B cell (primary cell): ENCODE data around the gene SUMF2. TPM values are rescaled to one million over a fixed set of nuclear protein-coding genes. Genes with fewer than 3 reads are reported as not detected.
"Not testable (repeated sequence)": the region's sequence is repeated elsewhere in the genome, so short reads cannot be mapped to it uniquely, and the experiment has no call there.

ENCODE experiments used
- ATAC-seq: fragments of 200-7000 bp; cut with Tn5 transposase; one replicate; pipeline ENCODE4 v1.10.0; 2021; ENCODE audit warnings: low read depth, mild to moderate bottlenecking, moderate number of reproducible peaks, moderate library complexity
- CTCF ChIA-PET: fragments of 350-600 bp; sonication (Branson Sonifier 250); formaldehyde crosslinking; loops from one replicate; lab custom pipeline; 2021; ENCODE audit warnings: antibody characterized with exemption, inconsistent platforms; lab: Charles Lee
- POLR2A ChIA-PET: fragments of 350-600 bp; sonication (Branson Sonifier 250); formaldehyde crosslinking; loops from one replicate; lab custom pipeline; 2021; ENCODE audit warnings: antibody characterized with exemption; lab: Charles Lee
- DNase-seq: peaks from one replicate; pipeline ENCODE4 v3.0.0; 2013
- H2AFZ ChIP-seq: 2 replicates; pipeline ENCODE4 v1.6.1; 2012; ENCODE audit warnings: mild to moderate bottlenecking, low read depth, low read length; ENCODE audit not compliant: insufficient read depth, poor library complexity, severe bottlenecking
- H3K27ac ChIP-seq, 2 donors: 1 replicate in 1 of 2; 2 replicates in 1 of 2; pipeline ENCODE4 v1.5.1; 2012 to 2013; ENCODE audit warnings: low read length in 2 of 2, mild to moderate bottlenecking in 2 of 2, moderate library complexity in 1 of 2
- H3K27me3 ChIP-seq, 4 experiments: fragments of 200-600 bp in 1 of 4; sonication (generic) in 1 of 4; replicated peaks in 1 of 4; 1 replicate in 2 of 4; 2 replicates in 2 of 4; pipeline versions ENCODE4 v1.6.1 to v1.7.0; 2013 to 2016; ENCODE audit warnings: low read length in 3 of 4, mild to moderate bottlenecking in 2 of 4, mixed read lengths in 1 of 4, moderate library complexity in 1 of 4; ENCODE audit not compliant: insufficient read depth in 4 of 4, control insufficient read depth in 3 of 4; ENCODE audit errors: control extremely low read depth in 1 of 4
- H3K36me3 ChIP-seq, 2 experiments: replicated peaks in 1 of 2; 1 replicate in 1 of 2; 2 replicates in 1 of 2; pipeline versions ENCODE4 v1.6.1 to v1.7.1; 2013; ENCODE audit warnings: low read length in 1 of 2; ENCODE audit not compliant: insufficient read depth in 2 of 2, control insufficient read depth in 1 of 2; ENCODE audit errors: control extremely low read depth in 1 of 2, extremely low read depth in 1 of 2
- H3K4me1 ChIP-seq, 2 donors: fragments of 200-600 bp in 1 of 2; sonication (generic) in 1 of 2; 1 replicate in 1 of 2; 2 replicates in 1 of 2; pipeline versions ENCODE4 v1.5.1 to v1.6.1; 2013 to 2017; ENCODE audit warnings: low read length in 2 of 2; ENCODE audit not compliant: control insufficient read depth in 2 of 2, insufficient read depth in 2 of 2
- H3K4me2 ChIP-seq: replicated peaks from 2 replicates; pipeline ENCODE3; 2012; ENCODE audit warnings: mild to moderate bottlenecking, low read depth, low read length; ENCODE audit not compliant: poor library complexity, severe bottlenecking
- H3K4me3 ChIP-seq, 5 experiments: fragments of 200-600 bp in 1 of 5; sonication (generic) in 1 of 5; 1 replicate in 3 of 5; 2 replicates in 2 of 5; pipeline versions ENCODE4 v1.5.1 to v1.7.0; 2011 to 2016; ENCODE audit warnings: low read length in 4 of 5, mild to moderate bottlenecking in 4 of 5, low read depth in 2 of 5, control low read depth in 1 of 5, moderate library complexity in 1 of 5; ENCODE audit not compliant: insufficient read depth in 1 of 5; ENCODE audit errors: control extremely low read depth in 1 of 5, extremely low read depth in 1 of 5
- H3K79me2 ChIP-seq: fragments of 200-600 bp; sonication (generic); one replicate; pipeline ENCODE4 v1.6.0; 2016; ENCODE audit warnings: low read length; ENCODE audit not compliant: control insufficient read depth, insufficient read depth
- H3K9ac ChIP-seq: fragments of 200-600 bp; sonication (generic); 2 replicates; pipeline ENCODE4 v1.6.1; 2017; ENCODE audit warnings: mild to moderate bottlenecking, low read length, moderate library complexity
- H3K9me3 ChIP-seq, 3 donors: one replicate each; pipeline versions ENCODE4 v1.6.1 to v1.7.1; 2013; ENCODE audit warnings: low read length in 2 of 3; ENCODE audit not compliant: control insufficient read depth in 2 of 3, insufficient read depth in 1 of 3; ENCODE audit errors: control extremely low read depth in 1 of 3
- H4K20me1 ChIP-seq: 2 replicates; pipeline ENCODE4 v1.6.0; 2012; ENCODE audit warnings: mild to moderate bottlenecking, low read length; ENCODE audit not compliant: insufficient read depth, control insufficient read depth, poor library complexity, severe bottlenecking
- H3K27ac Mint-ChIP-seq: one replicate; pipeline ENCODE4 v1.8.0; 2021; ENCODE audit warnings: mixed read lengths
- H3K27me3 Mint-ChIP-seq: one replicate; pipeline ENCODE4 v1.8.0; 2021; ENCODE audit warnings: mixed read lengths
- H3K4me1 Mint-ChIP-seq: one replicate; pipeline ENCODE4 v1.8.0; 2021; ENCODE audit warnings: mixed read lengths
- H3K4me3 Mint-ChIP-seq: one replicate; pipeline ENCODE4 v1.8.0; 2021; ENCODE audit warnings: mixed read lengths
- H3K9me3 Mint-ChIP-seq: one replicate; pipeline ENCODE4 v1.8.0; 2022; ENCODE audit warnings: mixed read lengths; ENCODE audit not compliant: insufficient read depth
- CTCF ChIP-seq: fragments of 200-600 bp; IDR thresholded peaks from one replicate; pipeline ENCODE4 v1.8.0; 2022; ENCODE audit warnings: antibody characterized with exemption, mild to moderate bottlenecking
- EZH2 ChIP-seq: IDR thresholded peaks from 2 replicates; pipeline ENCODE4 v1.6.1; 2012; ENCODE audit warnings: borderline replicate concordance, low read depth, mild to moderate bottlenecking, moderate library complexity, low read length; ENCODE audit not compliant: insufficient read depth, poor library complexity, severe bottlenecking
- WGBS: methylation state at CpG from one replicate; pipeline ENCODE4 v1.1.5; 2013; ENCODE audit warnings: missing lambda C conversion rate; ENCODE audit not compliant: insufficient coverage; 5-methylcytosine and 5-hydroxymethylcytosine counted together
- intact Hi-C: fragments of 100-400 bp; cut with micrococcal nuclease; formaldehyde crosslinking; loops from one replicate; pipeline ENCODE4 v1.10.0; 2022
- polyA plus RNA-seq: library from polyadenylated mRNA; depleted of rRNA; stranded (reverse); fragments of >200 nt; gene quantifications from 2 replicates; pipeline ENCODE4 v1.2.3, GENCODE V29; 2012
- total RNA-seq, 2 donors: library from RNA; stranded (reverse); fragments of 120-200 nt in 1 of 2; gene quantifications; 1 replicate in 1 of 2; 2 replicates in 1 of 2; pipeline versions ENCODE4 v1.2.3 to v1.2.4, GENCODE V29; 2013 to 2022

SUMF2 gene
- total and polyA plus RNA-seq, 2 donors (not counting 1 experiment from before 2014, with no cell fraction given): 101 to 115 TPM

GRCh38 chr7:56087445-56087844 is 23.4 kb downstream of the SUMF2 start:
- no peaks in the 10 kb centered on the region for H4K20me1 ChIP-seq
- WGBS: 98% methylated on average over 15 of the region's 16 CpGs
- Mint-ChIP-seq H3K4me1 (no peaks in the 10 kb centered on the region), H3K27ac (no peak overlapping the region), H3K4me3 (no peak overlapping the region), H3K27me3 (no peaks in the 10 kb centered on the region), H3K9me3 (no peaks in the 10 kb centered on the region)
- no peaks in the 10 kb centered on the region for H3K27me3 ChIP-seq
- H3K9ac ChIP-seq: no peak overlapping the region
- ATAC-seq (no peak), DNase-seq (no peak)
- no peaks in the 10 kb centered on the region for H3K9me3 ChIP-seq
- H3K27ac ChIP-seq: no peak overlapping the region
- POLR2A ChIA-PET: no interaction called here
- no peaks in the 10 kb centered on the region for H3K79me2 ChIP-seq
- CTCF ChIA-PET: no interaction called here
- no peak overlapping the region for H3K4me3 ChIP-seq
- peaks cover 0 to 2% of the 10 kb centered on the region in 2 experiments for H3K36me3 ChIP-seq
- H3K4me1 ChIP-seq: no peaks in the 10 kb centered on the region
- H2AFZ ChIP-seq: no peak overlapping the region
- no peak overlapping the region for H3K4me2 ChIP-seq
- TF ChIP-seq EZH2 (no peak), CTCF (no peak)
- intact Hi-C loops: no loop called here

GRCh38 chr7:56091591-56091990 is 27.5 kb downstream of the SUMF2 start:
- ATAC-seq (no peak), DNase-seq (no peak)
- Histone ChIP-seq H3K27ac (no peak overlapping the region), H3K79me2 (no peaks in the 10 kb centered on the region), H3K4me2 (no peak overlapping the region), H2AFZ (no peak overlapping the region), H3K27me3 (no peaks in the 10 kb centered on the region), H3K4me3 (no peak overlapping the region), H3K9ac (no peak overlapping the region), H3K9me3 (no peaks in the 10 kb centered on the region), H3K4me1 (no peaks in the 10 kb centered on the region), H4K20me1 (no peaks in the 10 kb centered on the region), H3K36me3 (no peaks in the 10 kb centered on the region)
- ChIA-PET CTCF (no interaction called here), POLR2A (no interaction called here)
- no peaks in the 10 kb centered on the region for H3K27me3 Mint-ChIP-seq
- TF ChIP-seq CTCF (no peak), EZH2 (no peak)
- intact Hi-C loops: no loop called here
- no peak overlapping the region for H3K27ac Mint-ChIP-seq
- 97% methylated on average over 3 of the region's 3 CpGs for WGBS
- no peaks in the 10 kb centered on the region for H3K9me3 Mint-ChIP-seq
- no peaks in the 10 kb centered on the region for H3K4me1 Mint-ChIP-seq
- H3K4me3 Mint-ChIP-seq: no peak overlapping the region

GRCh38 chr7:56092388-56092787 is 28.3 kb downstream of the SUMF2 start:
- POLR2A ChIA-PET, H3K9me3 ChIP-seq: not testable (repeated sequence)

More at GRCh38 chr7:56092388-56092787, 28.3 kb downstream of the SUMF2 start:
- H3K4me2 ChIP-seq, H3K79me2 ChIP-seq, H3K36me3 ChIP-seq, H3K27me3 Mint-ChIP-seq, H3K4me3 Mint-ChIP-seq, ATAC-seq, H3K9me3 Mint-ChIP-seq, H4K20me1 ChIP-seq, H3K27ac ChIP-seq, H3K27me3 ChIP-seq, H3K27ac Mint-ChIP-seq, H3K4me1 ChIP-seq, DNase-seq, intact Hi-C loops, H3K4me3 ChIP-seq, H3K9ac ChIP-seq, H2AFZ ChIP-seq, H3K4me1 Mint-ChIP-seq, CTCF ChIA-PET: not testable (repeated sequence)
- 100% methylated on average over 3 of the region's 6 CpGs for WGBS
